Kidney capillary endothelial cell (primary cell): ENCODE data around the gene LRP8.

Experiments used
- DNase-seq: peaks from one replicate; pipeline ENCODE4 v3.0.0-alpha.2; 2018; ENCODE audit warnings: low spot score

The LRP8 gene

DNA sequence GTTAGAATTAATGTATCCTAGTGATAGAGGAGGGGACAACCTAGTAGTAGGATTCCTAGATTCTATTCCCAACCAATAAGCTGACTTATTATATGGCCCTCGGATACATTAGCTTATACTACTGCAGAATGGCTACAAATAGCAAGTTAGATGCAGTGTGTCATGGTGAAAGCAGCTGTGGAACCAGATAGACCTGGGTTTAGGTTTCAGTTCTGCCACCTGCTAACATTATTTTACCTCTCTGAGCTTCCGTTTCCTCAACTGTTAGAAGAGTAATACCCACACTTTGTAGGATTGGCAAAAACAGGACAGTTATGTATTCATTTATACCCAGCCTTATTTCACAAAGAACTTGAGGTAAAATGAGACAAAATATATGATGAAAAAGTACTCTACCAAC lies 67.9 kb downstream of the LRP8 start:
- no peak for DNase-seq

GRCh38 chr1:53258216-53258615 lies 69.7 kb downstream of the LRP8 start:
- no peak for DNase-seq

DNA sequence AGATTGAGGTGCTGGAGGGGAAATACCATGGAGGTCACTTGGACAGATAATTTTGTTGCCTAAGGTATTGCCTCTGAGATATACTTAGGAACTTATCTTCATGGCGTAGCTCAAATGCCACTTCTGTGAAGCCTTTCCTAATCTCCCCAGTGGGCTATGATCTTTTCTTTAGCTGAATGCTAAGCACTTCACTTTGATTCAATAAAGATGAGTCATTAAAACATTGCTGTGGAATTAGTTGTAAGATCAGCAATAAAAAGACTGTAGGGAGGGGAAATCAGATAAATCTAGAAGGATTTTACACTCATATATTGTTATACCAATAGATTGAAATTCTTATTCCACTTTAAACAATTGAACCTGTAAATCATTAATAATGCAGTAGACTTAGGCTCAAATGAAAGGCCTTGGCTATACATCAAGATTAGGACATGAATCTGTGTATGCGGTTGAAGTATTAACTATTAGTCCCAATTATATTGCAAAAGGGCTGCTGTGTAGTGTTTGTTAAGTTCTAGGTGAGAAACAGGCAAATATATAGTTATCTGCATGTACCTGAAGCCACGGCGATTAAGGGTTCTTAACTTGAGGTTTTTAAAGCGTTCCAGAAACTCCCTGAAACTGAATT lies 70.3 kb downstream of the LRP8 start:
- no peak for DNase-seq

GRCh38 chr1:53256511-53257453 lies 71.1 kb downstream of the LRP8 start:
- DNase-seq, result no peak

GRCh38 chr1:53255031-53255430 lies 72.8 kb downstream of the LRP8 start:
- no peak for DNase-seq

GRCh38 chr1:53254011-53254640 lies 73.7 kb downstream of the LRP8 start:
- no peak for DNase-seq

- DNase-seq, result no peak
These were observed 77.5 kb downstream of the LRP8 start for GRCh38 chr1:53250325-53250724.

DNA sequence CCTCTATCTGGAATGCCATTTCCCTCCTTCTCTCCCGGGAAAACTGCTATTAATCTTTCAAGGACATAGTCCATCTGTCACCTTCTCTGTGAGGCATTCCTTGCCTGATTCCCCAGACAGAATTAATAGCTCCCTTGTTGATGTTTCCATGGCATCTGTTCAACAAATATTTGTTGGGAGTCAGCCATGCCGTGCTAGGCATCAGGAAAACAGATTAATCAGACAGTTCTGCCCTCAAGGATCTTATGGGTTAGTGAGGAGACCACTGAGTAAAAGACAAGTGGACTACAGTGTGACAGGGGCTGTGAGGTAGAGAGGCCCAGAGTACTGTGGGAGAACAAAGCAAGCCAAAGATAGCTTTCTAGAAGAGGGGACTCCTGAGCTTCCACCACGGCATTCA lies 78.2 kb downstream of the LRP8 start:
- no peak for DNase-seq

- DNase-seq, result no peak
These were observed 81.4 kb downstream of the LRP8 start for GRCh38 chr1:53246261-53247134.

- no peak for DNase-seq
These were observed 83.7 kb downstream of the LRP8 start for GRCh38 chr1:53244141-53244540.

- DNase-seq, result no peak
These were observed 85.5 kb downstream of the LRP8 start for GRCh38 chr1:53242381-53242780.

GRCh38 chr1:53241828-53242227 lies 86.0 kb downstream of the LRP8 start:
- DNase-seq, result no peak

- peak; percentile 95 for DNase-seq
These were observed 89.4 kb downstream of the LRP8 start, which contains the start of gene MAGOH for GRCh38 chr1:53238197-53239155. MAGOH (minus strand) TSS chr1:53238518; CDS start chr1:53238448, 70 bp downstream.

- DNase-seq, result no peak
These were observed 90.2 kb downstream of the LRP8 start for GRCh38 chr1:53237638-53238037.

DNA sequence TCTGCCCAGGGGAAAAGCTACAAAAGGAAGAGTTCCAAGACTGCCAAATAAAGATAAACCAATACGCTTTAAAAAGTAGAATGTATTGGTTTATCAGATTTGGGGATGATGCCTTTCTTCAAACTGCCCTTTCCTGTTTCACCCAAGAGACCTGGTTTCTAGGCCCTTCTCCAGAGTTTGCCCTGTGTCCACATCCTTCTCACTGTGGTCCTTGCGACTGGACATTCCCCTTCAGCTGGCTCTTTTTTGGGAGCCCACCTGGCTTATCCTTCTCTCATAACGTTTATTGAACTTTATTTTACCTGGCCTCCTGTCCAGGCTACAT lies 106.9 kb downstream of the LRP8 start:
- DNase-seq, result no peak

GRCh38 chr1:53220171-53220961 lies 107.5 kb downstream of the LRP8 start, which contains the start of gene CZIB:
CZIB (minus strand) TSS chr1:53220634; CDS start chr1:53220575, 59 bp downstream.
- peak; percentile 78 for DNase-seq

GRCh38 chr1:53219711-53220110 lies 108.2 kb downstream of the LRP8 start:
- DNase-seq, result no peak

GRCh38 chr1:53218201-53218600 lies 109.7 kb downstream of the LRP8 start:
- no peak for DNase-seq

DNA sequence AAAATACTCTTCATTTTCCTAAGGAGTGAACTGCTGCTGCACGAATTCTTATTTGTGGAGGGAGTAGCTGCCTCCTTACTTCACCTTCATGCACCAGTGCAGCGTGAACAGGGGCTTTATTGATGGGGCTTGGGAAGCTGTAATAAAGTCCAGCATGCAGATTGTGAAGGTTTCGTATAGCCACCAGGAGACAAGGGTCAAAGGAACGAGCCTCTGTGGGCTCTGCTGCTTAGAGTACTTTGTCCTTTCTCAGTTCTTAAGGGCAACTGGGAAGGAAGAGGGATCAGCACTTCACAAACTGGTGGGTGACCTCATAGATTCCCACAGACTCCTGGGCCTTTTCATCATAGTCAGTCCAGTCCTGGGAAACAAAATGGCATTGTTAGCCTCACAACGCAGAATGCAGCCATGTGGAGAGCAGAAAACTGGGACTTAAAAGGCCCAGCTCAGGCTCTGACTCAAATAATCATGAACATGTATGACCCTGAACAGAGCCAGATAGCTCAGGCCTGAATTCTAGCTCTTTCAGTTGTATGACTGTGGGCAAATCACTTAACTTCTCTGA lies 113.4 kb downstream of the LRP8 start:
- DNase-seq, result no peak

DNA sequence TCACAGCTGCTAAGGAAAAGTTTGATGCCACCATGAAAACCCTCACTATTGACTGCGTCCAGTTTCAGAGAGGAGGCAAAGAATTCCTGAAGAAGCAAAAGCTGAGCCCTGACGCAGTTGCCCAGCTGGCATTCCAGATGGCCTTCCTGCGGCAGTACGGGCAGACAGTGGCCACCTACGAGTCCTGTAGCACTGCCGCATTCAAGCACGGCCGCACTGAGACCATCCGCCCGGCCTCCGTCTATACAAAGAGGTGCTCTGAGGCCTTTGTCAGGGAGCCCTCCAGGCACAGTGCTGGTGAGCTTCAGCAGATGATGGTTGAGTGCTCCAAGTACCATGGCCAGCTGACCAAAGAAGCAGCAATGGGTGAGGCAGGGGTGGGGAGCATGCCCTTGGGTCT lies 116.9 kb downstream of the LRP8 start:
- no peak for DNase-seq
